SIG-M5 treated with dmso at 0.1 percent for 504 hours (cell line): Measurements from ENCODE around the gene CSTPP1.
"Not testable (repeated sequence)": the region's sequence is repeated elsewhere in the genome, so short reads cannot be mapped to it uniquely, and the experiment has no call there.

Source experiments
- DNase-seq: peaks from one replicate; lab custom pipeline; 2025; ENCODE audit not compliant: unreplicated experiment; lab: John Stamatoyannopoulos, UW

Gene CSTPP1

DNA sequence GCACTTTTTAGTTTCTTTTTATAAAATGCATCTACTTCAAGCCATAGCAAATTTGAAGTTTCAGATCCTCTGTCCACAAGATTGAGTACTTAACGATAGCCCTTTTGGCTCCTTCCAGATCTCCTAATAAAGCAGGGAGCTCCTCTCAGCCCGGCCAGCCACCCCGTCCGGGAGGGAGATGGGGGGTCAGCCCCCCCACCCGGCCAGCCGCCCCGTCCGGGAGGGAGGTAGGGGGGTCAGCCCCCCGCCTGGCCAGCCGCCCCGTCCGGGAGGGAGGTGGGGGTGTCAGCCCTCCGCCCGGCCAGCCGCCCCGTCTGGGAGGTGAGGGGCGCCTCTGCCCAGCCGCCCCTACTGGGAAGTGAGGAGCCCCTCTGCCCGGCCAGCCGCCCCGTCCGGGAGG, 160.3 kb downstream of the CSTPP1 start:
- DNase-seq = not testable (repeated sequence)

DNA sequence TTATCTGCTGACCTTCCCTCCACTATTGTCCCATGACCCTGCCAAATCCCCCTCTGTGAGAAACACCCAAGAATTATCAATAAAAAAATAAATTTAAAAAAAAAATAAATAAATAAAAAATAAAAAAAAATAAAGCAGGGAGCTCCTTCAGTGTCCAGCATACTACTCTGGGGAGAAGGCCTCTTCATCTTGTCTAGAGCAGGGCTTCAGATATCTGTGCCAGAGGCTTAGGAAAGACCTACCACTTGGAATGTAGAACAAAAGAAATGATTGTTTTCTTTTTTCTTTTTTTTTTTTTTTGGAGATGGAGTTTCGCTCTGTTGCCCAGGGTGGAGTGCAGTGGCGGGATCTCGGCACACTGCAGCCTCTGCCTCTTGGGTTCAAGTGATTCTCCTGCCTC, 161.7 kb downstream of the CSTPP1 start:
- not testable (repeated sequence) for DNase-seq

DNA sequence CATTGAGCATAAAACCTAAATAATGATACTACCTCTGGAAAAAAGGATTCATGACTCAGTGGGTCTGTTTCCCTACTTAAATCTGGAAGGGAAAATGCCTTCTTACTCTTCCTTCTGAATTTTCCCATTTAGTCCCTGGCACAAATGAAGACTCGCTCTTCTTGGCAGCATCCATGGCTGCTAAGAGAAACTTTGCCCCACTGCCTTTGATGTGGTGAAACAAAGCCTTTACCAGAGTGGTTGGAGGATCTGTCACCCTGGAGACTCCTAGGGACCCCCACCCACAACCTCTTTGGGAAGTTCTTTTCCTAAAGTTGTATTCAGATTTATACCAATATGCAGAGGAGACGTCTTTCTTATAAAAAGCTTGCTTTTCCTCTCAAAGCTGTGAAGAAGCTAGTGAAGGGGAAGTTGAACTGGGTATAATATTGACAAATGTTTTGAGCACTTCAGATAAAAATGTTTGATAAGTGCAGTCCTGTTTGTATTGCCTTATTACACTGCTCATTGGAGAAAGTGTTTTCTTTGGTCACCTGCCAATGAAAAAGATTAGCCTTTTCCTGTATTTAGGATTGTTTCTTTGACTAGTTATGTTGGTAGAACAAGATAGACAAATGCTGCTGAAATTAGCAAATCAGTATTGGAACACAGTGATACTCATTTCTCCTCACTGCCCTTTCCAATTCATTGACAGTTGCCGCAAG, 162.8 kb downstream of the CSTPP1 start:
- DNase-seq = no peak

DNA sequence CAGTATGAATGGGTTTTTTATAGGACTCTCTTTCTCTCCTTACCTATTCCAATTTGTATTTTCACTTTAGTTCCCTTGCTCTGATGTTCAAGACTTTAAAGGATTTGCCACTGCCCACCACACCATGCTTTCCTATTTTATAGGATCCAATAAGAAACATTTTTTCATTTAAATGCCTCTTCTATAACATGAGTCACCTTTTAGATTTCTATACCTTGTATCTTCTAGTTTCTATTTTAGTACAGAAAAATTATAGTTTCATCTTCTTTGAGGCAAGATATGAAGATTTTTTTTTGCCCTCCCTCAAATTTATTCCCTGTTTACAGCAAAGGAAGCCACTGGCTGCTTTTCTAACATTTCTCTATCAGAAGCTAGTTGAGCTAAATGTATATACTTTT, 163.4 kb downstream of the CSTPP1 start:
- no peak for DNase-seq

DNA sequence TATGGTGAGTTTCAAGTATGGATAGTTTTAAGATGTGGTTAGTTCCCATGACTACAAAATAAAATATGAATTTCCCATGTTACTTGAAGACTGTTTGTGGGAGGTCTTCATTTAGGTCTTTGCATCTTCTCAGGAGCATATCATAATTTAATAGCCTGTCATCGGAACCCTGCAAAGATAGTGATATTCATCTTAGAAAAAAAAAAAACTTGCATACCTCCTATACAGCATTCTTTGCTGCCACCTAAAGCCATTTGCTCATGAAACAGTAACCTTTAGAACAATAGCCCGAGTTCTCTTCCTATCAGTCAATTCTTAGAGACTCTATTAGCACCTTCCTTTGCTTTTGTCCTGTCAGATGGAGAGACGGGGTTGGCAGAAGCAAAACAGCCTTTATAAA, 164.8 kb downstream of the CSTPP1 start:
- DNase-seq = no peak

DNA sequence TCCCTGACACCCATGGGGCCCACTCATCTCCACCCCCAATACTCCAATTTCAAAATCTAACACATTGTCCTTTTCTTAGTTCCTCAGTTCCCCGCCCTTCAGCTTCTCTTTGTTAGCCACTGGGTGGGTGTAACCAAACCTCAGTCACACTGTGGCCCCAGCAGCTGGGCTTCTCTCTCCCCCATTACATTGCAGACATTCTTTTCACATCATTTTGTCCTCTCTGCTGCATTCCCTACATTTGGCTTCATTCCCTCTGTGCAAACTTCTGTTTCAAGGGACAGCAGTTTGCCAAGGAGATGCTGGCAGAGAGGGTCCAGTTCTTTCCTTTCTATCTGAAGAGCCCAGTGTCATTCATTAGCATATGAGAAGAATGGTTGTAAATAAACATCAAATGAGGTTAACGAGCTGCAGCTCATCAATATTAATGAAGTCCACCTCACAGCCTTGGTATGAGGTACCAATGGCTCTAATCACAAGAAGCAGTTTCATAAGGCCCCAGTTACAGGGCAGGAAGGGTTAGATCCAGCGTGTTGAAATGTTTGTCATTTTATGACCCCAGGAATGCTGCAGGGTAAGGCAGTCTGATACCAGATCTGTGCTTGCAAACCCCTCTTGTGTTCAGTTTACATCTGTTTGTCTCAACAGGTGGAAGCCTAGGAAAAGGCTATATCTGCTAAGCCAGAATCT, 167.8 kb downstream of the CSTPP1 start:
- no peak for DNase-seq

DNA sequence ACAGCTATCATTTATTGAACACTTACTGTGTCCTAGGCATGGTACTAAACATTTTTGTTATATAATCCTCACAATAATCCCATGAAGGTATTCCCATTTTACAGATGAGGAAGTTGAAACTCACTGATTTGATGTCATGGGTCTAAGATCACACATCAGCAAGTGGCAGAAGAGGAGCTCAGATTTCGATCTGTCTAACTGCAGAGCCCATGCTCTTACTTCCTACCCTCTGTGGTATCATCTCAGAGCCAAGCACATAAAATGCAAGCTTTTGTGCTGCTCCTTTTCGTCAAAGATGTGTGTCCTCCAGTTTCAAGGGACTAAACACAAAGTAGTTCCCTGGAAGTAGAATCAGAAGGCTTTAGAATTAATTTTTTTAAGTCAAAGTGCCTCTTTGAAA, 169.0 kb downstream of the CSTPP1 start:
- DNase-seq = no peak

DNA sequence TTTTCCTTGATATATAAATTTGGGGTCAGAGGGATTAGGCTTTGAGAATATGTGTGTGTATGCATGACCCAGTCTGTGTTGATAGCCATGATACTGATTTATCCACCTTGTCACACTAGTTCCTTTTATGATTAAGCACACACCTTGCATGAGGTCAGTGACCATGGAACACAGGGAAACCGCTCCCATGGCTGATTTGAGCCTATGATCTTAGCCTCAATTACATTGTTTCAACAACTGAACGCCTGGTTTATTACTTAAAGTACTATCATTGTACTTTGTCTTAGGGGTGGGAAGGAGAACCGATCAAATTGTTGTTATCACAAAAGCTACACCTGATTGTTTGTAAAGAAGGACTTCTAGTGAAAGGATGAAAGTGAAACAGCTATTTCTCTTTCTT, 169.4 kb downstream of the CSTPP1 start:
- no peak for DNase-seq

DNA sequence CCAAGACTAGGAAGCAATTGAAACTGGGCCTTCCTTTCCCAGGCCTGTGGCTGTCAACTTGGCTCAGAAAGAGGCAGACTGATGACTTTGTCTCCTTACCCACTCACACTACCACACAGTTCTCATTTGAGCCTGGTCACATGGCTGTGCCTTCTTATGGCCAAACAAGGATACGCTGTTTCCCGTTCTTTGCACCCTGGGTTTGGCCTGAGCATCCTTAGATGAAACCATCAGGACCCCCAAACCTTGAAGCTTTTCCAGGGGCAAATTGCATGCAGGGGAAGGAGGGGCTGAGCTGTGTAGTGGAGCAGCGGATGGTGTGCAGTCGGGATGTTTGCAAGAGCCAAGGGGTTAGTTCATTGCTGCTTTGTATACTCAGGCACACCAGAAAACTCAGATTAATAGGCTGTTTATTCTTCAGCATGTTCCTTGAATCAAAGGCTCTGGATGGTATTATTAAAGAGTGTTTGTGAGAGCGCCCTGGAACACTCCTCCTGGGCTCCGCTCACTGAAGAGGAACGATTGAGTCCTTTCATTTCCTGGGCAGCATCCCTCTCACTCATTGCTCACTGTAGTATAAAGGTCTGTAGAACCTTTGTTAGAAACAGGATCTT, 170.3 kb downstream of the CSTPP1 start:
- no peak for DNase-seq

DNA sequence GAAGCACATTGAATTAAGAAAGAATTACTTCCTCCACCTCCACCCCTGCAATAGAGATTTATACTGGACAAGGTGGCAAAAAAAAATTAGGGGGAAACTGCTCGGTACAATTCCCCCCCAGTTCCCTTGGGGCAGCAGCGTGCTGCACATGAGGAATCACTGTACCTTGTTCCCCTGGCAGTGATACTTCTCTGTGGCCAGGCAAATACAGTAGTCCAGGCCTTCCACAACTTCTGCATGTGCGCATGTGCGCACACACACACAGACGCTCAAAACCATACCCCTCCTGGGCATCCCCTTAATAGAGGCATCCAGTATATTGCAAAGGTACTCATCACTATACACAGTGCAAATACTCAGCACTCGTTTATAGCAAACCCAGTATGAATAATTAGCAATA, 171.2 kb downstream of the CSTPP1 start:
- no peak for DNase-seq

DNA sequence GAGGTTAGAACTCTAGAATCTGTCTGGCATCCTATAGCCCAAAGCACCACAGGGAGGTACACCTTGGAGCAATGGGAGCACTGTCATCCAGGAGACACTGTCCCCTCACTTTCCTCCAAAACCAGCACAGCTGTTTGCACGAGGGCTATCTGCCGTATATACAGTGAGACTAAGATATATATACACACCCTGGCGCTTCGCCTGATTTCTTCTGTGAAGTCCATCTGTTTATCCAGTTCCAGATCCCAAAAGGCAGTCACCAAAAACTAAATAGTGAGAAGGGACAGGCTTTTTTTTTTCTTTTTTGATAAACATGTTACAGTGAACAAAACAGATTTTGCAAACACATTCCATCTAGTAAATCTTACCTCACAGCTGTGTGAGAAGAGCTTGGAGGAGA, 171.7 kb downstream of the CSTPP1 start:
- DNase-seq = no peak

DNA sequence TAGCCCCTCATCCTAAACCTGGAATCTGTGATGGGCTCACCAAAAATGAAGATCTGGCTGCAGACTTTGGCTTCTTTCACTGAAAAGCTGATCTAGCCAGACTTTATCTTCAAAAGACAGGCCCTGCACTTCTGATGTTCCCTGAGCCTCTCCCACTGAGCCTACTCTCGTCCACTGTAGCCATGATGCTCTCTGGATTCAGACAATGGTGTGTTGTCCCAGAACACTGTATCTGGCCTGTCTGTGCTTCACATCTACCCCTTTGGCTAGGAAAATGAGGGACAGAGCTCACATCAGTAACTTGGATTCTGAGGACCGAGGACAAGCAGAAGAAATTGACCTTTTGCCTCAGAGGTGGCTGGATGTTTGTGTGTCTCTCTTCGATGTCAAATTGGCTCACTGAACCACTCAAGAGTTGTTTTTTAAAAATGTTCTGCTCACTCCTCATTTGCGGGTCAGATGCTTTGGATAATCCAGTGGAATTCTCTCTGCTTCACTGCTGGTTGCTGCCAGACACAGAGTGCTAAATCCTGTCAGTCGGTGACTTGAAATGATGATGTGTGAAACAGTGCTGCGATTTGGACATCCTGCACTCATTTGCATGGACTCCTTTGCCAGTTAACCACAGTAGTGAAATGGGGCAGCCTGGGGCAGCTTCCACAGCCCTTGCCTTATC, 172.6 kb downstream of the CSTPP1 start:
- no peak for DNase-seq

DNA sequence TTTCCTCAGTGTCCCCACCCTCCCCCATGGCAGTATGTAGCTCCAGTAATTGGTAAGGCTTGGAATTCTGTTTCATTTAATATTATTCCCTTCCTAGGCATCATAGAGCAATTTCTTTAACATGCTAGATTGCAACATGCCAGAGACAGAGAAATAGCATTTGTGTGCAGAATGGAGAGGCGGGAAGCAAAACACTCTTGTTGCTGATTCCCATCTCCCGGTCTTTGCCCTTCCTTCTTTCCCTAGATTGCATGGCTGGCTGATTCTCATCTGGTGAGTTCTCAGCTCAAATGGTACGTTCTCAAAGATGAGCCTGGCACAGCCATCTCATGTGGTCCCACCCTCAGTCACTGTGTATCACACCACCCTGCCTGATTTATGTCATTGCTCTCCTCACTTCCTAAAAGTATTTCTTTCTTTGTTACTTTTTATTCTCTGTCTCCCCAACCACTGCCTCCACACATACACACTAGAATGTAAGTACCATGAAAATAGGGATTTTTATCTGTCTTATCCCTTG, 173.2 kb downstream of the CSTPP1 start:
- no peak for DNase-seq

DNA sequence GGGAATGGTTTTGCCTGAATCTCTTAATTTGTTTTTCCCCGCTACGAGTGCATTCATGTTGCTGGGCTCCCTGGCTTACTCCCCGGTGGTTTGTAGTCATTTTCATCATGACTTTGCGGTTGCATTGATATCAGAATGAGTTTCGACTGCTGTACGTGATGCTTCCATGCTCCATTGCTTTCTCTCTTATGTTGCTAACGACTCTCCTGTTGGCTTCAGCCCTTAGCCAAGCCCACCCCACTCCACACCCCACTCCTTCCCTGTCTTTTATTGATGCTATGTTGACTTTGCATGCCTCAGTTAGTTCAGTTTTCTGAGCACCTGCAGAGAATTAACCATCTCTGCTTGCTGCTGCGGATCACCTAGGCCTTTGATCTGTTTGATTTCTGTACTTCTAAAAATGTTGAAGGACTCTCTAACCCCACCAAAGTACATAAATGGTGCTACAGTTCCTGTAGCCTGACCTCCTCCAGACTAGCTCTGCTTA, 174.8 kb downstream of the CSTPP1 start:
- DNase-seq = no peak

DNA sequence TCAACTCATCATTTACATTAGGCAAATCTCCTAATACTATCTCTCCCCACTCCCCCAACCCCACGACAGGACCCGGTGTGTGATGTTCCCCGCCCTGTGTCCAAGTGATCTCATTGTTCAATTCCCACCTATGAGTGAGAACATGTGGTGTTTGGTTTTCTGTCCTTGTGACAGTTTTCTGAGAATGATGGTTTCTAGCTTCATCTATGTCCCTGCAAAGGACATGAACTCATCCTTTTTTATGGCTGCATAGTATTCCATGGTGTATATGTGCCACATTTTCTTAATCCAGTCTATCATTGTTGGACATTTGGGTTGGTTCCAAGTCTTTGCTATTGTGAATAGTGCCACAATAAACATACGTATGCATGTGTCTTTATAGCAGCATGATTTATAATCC, 176.4 kb downstream of the CSTPP1 start:
- not testable (repeated sequence) for DNase-seq

DNA sequence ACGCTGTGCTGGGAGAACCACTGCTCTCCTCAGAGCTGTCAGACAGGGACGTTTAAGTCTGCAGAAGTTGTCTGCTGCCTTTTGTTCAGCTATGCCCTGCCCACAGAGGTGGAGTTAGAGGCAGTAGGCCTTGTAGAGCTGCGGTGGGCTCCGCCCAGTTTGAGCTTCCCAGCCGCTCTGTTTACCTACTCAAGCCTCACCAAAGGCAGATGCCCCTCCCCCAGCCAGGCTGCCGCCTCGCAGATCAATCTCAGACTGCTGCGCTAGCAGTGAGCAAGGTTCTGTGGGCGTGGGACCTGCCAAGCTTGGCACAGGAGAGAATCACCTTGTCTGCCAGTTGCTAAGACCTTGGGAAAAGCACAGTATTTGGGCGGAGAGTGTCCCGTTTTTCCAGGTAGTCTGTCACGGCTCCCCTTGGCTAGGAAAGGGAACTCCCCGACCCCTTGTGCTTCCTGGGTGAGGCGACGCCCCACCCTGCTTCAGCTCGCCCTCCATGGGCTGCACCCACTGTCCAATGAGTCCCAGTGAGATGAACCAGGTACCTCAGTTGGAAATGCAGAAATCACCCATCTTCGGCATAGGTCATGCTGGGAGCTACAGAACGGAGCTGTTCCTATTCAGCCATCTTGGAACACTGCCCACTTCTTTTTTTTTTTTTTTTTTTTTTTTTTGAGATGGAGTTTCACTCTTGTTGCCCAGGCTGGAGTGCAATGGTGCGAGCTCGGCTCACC, 182.6 kb downstream of the CSTPP1 start:
- DNase-seq = peak; percentile 21

DNA sequence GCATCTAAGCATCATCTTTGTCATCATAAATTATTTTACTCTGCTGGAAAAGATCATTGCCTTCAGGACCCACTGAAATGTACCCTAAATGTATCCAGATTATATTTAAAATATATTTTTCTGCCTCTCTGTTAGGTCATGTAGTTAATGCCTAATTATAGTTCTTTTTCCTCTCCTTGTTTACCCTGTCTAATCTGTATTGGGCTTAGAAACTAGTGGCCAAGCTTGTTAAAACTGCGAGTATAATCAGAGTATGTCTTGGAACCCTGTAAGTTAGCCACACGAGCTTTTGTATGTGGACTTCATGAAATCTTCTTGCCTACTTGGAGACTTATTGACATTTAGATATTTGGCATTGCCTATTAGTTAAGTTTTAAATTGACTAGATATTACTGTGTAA, 184.5 kb downstream of the CSTPP1 start:
- DNase-seq = no peak

DNA sequence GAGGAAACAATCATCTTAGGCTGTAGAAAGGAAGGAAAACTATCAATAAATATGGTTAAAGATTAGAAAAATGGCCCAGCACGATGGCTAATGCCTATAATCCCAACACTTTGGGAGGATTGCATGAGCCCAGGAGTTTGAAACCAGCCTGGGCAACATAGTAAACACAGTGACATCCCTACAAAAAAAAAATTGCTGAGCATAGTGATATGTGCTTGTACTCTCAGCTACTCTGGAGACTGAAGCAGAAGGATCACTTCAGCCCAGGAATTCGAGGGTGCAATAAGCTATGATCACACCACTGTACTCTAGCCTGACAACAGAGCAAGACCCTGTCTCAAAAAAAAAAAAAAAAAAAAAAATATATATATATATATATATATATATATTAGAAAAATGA, 185.2 kb downstream of the CSTPP1 start:
- DNase-seq = no peak

DNA sequence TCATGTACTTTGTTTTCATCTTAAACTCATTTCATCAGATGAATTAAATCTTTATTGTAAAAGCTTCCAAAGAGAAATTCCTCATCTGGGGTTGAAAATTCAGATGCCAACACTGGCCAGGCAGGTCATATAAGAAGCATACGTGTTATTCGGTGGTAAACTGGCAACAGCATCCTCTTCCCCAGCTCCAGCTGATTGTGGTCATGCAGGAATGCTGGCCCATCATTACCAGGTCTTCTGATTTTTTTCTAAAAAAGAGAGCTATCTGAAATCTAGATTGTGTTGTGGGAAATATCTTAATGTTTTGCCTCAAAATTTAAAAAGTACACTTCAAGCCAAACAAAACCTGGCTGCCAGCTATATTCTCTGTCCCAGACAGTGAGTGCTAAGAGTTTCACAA, 186.5 kb downstream of the CSTPP1 start:
- DNase-seq = no peak

DNA sequence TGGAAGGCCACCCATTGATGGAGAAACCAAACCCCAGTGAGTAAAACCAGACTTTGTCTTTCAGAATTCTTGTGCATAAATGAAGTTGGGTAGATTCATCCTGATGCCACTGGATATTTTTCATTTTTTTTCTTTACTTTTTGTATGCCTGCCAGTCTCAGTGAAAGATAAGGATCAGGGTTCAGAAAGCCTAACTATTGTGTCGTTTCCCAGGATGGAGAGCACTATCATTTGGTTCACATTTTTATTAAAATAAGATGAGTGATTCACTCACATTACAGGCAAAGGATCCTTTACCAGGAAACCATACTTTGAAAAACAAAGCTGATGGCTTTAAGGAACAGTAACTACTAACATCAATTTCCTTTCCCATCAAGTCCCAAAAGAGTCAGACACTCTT, 188.1 kb downstream of the CSTPP1 start:
- no peak for DNase-seq

DNA sequence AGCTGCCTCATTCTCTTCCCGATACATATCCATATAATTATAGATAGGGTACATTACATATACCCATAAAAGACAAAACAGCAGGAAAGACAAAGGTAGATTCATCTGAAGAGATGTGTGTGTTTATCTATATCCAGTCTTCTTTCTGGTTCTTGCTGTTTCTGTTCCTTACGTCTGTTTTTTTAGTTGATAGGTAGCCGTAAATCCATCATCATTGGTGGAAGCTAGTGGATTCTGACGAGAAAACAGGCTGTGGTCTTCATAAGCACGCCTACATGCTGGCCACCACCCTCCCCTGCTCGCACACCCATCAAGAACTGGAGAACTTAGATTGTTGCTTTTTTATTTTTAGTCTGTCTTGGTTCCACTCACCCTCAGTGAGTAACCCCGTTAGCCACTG, 188.5 kb downstream of the CSTPP1 start:
- no peak for DNase-seq
